ENCODE results near the gene RIMS1. TPM values are rescaled to one million over a fixed set of nuclear protein-coding genes. Genes with fewer than 3 reads are reported as not detected.

RIMS1 gene
- total RNA-seq, 1 donor from 2014 or later: 5.2 TPM

DNA sequence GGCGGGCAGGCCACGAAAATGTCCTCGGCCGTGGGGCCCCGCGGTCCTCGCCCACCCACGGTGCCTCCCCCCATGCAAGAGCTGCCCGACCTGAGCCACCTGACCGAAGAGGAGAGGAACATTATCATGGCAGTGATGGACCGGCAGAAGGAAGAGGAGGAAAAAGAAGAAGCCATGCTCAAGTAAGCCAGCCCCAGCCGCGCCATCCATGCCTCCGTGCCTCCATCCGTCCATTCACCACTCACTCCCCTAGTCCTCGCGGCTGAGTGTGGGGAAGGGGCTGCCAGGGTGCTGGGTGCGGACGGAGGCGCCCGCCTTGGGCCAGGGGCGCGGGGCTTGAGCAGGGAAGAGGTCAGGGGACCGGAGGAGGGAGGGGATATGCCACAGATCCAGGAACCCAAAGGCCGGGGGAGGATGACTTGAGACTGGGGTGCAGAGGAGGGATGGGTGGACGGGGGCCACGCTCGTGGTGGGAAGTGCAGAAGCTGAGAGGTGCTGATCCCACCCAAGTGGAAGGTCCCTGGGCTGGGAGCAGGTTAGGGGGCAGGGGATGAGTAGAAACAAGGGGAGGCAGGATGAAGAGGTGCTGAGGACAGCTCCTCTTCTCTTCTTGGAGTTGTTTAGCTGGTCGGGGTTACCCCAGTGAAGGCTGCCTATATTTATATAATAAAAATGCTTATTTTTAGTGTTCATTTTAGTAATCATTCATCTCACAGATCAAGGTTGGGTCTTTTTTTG is 825 bp downstream of the RIMS1 start:
- Histone ChIP-seq H3K9me3 (no peaks in the 10 kb centered on the region), H3K36me3 (no peaks in the 10 kb centered on the region), H3K27me3 (no peaks in the 10 kb centered on the region), H3K27ac (no peak overlapping the region), H3K4me3 (peak overlapping the region; percentile 29 to 31), H3K4me1 (peaks cover 7% of the 10 kb centered on the region)
- intact Hi-C loops (cut with DNase I): no loop called here
- DNase-seq (ENCODE audit: extremely low spot score in 2 of 2): no peak
- TF ChIP-seq, protein P1, sequence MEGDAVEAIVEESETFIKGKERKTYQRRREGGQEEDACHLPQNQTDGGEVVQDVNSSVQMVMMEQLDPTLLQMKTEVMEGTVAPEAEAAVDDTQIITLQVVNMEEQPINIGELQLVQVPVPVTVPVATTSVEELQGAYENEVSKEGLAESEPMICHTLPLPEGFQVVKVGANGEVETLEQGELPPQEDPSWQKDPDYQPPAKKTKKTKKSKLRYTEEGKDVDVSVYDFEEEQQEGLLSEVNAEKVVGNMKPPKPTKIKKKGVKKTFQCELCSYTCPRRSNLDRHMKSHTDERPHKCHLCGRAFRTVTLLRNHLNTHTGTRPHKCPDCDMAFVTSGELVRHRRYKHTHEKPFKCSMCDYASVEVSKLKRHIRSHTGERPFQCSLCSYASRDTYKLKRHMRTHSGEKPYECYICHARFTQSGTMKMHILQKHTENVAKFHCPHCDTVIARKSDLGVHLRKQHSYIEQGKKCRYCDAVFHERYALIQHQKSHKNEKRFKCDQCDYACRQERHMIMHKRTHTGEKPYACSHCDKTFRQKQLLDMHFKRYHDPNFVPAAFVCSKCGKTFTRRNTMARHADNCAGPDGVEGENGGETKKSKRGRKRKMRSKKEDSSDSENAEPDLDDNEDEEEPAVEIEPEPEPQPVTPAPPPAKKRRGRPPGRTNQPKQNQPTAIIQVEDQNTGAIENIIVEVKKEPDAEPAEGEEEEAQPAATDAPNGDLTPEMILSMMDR (IDR thresholded peaks at IDR 0.05): no peak
- no peak for TF ChIP-seq POLR2A (IDR thresholded peaks at IDR 0.05)
- TF ChIP-seq POLR2AphosphoS5 (IDR thresholded peaks at IDR 0.05; ENCODE audit: insufficient read depth in 1 of 2, low read depth in 1 of 2): no peak

DNA sequence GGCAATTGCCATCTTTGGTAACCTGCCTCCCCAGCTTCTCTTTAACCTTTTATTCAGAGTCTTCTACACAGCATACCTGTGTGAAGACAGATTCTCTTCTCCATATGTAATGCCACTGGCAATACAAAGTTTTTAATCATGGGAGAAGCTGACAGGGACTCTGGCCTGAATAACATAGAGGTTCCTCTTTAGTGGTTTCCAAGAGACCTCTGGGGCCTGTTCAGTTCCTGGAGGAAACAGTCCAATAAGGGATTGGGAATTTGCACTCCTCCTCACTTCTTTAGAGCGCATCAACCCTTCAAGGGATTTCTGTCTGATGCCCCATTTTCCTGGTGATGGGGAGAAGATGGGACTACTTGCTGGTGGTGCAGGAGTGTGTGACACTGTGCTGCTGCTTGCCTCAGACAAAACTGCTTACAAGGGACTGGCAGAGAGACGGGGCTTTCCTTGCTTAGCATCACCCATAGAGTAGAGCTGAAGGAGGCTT is 1.4 kb downstream of the RIMS1 start:
- no peak for DNase-seq (ENCODE audit: extremely low spot score in 2 of 2)
- no peaks in the 10 kb centered on the region for H3K27me3 ChIP-seq

DNA sequence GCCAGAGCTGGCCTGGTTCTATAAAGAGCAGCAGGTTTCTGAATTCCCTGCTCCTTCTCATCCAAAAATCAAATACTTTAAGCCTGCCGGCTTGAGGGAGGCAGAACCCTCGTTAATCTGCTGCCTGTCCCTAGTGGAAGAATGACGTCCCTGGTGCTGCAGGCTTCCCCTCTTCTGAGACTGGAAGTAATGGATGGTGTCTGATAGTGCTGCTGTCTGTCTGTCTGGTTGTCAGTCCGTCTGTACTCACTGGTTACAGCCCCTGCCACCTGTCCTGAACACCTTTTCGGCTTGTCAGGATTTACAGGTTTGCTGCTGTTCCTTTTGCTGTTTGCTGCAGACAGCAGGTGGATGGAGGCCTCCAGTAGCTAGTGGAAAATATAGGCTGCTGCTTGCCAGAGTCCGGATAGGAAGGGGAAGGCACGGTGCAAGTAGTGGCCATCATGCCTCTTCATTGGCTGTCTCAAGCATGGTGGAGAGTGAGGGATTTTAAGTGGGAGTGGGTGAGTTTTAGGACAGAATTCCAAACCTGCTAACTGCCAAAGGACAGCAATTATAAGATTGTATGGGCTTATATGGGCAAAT is 2.5 kb downstream of the RIMS1 start:
- no peaks in the 10 kb centered on the region for H3K9me3 ChIP-seq
- H3K27ac ChIP-seq: no peak overlapping the region
- H3K36me3 ChIP-seq: no peaks in the 10 kb centered on the region
- H3K4me1 ChIP-seq: peaks cover 7% of the 10 kb centered on the region
- TF ChIP-seq POLR2AphosphoS5 (IDR thresholded peaks at IDR 0.05; ENCODE audit: insufficient read depth in 1 of 2, low read depth in 1 of 2): no peak
- TF ChIP-seq, protein P1 (IDR thresholded peaks at IDR 0.05): no peak
- TF ChIP-seq POLR2A (IDR thresholded peaks at IDR 0.05): no peak
- intact Hi-C loops (cut with DNase I): no loop called here
- no peak for DNase-seq (ENCODE audit: extremely low spot score in 2 of 2)
- no peaks in the 10 kb centered on the region for H3K27me3 ChIP-seq
- no peak overlapping the region for H3K4me3 ChIP-seq

More for the DNA sequence above, 1.4 kb downstream of the RIMS1 start:
- Histone ChIP-seq H3K27ac (no peak overlapping the region), H3K4me3 (no peak overlapping the region), H3K4me1 (peaks cover 7% of the 10 kb centered on the region), H3K9me3 (no peaks in the 10 kb centered on the region), H3K36me3 (no peaks in the 10 kb centered on the region)
- intact Hi-C loops (cut with DNase I): no loop called here
- TF ChIP-seq POLR2AphosphoS5 (IDR thresholded peaks at IDR 0.05; ENCODE audit: insufficient read depth in 1 of 2, low read depth in 1 of 2) (no peak), POLR2A (IDR thresholded peaks at IDR 0.05) (no peak)
- TF ChIP-seq, protein P1 (IDR thresholded peaks at IDR 0.05): no peak

DNA sequence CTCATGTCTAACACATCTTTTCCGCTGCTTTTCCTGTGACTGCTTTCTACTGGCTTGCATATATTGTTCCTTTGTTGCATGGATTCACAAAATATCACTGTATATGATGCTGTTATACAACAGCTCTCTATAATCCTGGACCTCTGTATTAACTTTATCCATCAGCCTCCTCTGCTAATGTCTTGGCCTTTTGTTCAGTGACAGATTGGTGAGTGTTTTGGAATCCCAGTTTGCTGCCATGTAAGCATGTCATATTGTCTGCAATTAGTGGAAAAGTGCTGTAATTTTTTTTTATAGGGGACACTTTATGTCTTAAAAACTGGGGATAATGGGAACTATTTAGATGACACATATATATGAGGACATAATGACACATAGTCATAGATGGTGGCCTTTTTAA is 3.0 kb downstream of the RIMS1 start:
- intact Hi-C loops (cut with DNase I): no loop called here
- no peaks in the 10 kb centered on the region for H3K27me3 ChIP-seq
- no peak overlapping the region for H3K27ac ChIP-seq
- no peaks in the 10 kb centered on the region for H3K36me3 ChIP-seq
- no peaks in the 10 kb centered on the region for H3K9me3 ChIP-seq
- no peak for DNase-seq (ENCODE audit: extremely low spot score in 2 of 2)
- H3K4me1 ChIP-seq: peaks cover 7% of the 10 kb centered on the region
- H3K4me3 ChIP-seq: no peak overlapping the region
- no peak for TF ChIP-seq POLR2AphosphoS5 (IDR thresholded peaks at IDR 0.05; ENCODE audit: insufficient read depth in 1 of 2, low read depth in 1 of 2)
- TF ChIP-seq, protein P1 (IDR thresholded peaks at IDR 0.05): no peak

DNA sequence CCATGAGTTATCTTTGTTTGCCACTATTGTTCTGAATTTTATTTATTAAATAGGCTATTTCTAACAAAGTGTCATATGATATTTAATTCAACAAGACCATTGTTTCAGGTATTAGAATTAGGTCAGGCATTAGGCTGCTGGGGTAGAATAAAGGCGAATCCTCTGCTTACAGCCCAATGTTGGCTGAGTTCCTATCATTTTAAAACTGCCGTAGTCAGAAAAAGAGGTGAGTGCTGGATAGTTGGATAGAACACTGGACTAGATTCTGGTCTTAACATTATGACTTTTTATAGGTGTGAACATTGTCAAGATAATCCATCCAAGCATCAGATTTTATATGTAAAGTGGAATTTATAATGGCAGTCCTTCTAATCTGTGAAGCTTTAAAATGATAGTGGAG is 6.3 kb downstream of the RIMS1 start:
- Histone ChIP-seq H3K36me3 (no peaks in the 10 kb centered on the region), H3K4me3 (no peak overlapping the region), H3K9me3 (no peaks in the 10 kb centered on the region), H3K27me3 (no peaks in the 10 kb centered on the region), H3K27ac (no peak overlapping the region), H3K4me1 (no peaks in the 10 kb centered on the region)
- DNase-seq (ENCODE audit: extremely low spot score in 2 of 2): no peak
- intact Hi-C loops (cut with DNase I): no loop called here
- TF ChIP-seq POLR2A (IDR thresholded peaks at IDR 0.05): no peak
- TF ChIP-seq, protein P1 (IDR thresholded peaks at IDR 0.05): no peak
- no peak for TF ChIP-seq POLR2AphosphoS5 (IDR thresholded peaks at IDR 0.05; ENCODE audit: insufficient read depth in 1 of 2, low read depth in 1 of 2)
